AG09309 (cell line): ENCODE data around the gene MKNK2.
"Not testable (repeated sequence)": the region's sequence is repeated elsewhere in the genome, so short reads cannot be mapped to it uniquely, and the experiment has no call there.

Experiments used
- DNase-seq: peaks from one replicate; pipeline ENCODE4 v3.0.0-alpha.2; 2010; ENCODE audit warnings: low read depth
- H3K4me3 ChIP-seq: 2 replicates; pipeline ENCODE4 v1.5.1; 2011; ENCODE audit warnings: mild to moderate bottlenecking, low read depth, low read length, moderate library complexity; ENCODE audit not compliant: control insufficient read depth
- TF ChIP-seq, protein P1 (sequence below): IDR thresholded peaks from 2 replicates; pipeline ENCODE4 v1.5.1; 2011; ENCODE audit warnings: mild to moderate bottlenecking, low read depth, low read length, inconsistent platforms; ENCODE audit not compliant: insufficient read depth, control insufficient read depth; ENCODE audit errors: missing control alignments

Gene MKNK2

DNA sequence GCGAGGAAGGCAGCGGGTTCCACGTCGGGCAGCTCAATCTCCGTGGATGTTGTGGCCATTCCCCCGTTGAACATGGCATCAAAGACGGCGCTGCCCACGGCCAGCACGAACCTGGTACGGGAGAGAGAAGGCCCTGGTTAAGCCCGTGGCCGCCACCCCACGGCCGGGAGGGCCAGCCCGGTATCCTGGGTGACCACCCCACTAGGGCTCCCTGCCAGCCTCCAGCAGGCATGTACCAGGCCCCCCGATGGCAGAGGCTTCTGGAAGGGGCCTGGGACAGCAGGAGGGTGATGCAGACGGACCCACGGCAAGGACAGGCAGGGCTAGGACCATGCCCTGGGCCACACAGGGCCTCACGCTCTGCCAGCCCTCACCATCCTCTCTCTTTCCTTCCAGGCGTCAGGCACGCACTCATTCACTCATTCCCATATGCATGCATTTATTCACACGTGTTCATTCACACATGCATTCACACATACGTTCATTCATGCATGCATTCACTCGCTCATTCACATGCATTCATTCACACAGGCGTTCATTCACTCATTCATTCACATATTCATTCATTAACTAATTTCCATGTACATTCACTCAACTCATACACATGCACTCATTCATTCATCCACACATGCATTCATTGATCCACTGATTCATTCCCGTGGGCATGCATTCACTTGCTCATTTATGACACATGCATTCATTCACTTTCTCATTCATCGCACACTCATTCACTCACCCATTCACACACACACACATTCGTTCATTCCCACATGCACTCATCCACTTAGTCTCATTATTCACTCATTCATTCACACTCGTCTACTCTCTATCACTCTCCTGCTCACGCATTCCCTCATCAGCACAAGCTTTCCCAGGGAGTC is 53.5 kb downstream of the MKNK2 start:
- TF ChIP-seq, protein P1, sequence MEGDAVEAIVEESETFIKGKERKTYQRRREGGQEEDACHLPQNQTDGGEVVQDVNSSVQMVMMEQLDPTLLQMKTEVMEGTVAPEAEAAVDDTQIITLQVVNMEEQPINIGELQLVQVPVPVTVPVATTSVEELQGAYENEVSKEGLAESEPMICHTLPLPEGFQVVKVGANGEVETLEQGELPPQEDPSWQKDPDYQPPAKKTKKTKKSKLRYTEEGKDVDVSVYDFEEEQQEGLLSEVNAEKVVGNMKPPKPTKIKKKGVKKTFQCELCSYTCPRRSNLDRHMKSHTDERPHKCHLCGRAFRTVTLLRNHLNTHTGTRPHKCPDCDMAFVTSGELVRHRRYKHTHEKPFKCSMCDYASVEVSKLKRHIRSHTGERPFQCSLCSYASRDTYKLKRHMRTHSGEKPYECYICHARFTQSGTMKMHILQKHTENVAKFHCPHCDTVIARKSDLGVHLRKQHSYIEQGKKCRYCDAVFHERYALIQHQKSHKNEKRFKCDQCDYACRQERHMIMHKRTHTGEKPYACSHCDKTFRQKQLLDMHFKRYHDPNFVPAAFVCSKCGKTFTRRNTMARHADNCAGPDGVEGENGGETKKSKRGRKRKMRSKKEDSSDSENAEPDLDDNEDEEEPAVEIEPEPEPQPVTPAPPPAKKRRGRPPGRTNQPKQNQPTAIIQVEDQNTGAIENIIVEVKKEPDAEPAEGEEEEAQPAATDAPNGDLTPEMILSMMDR: no peak
- no peak for DNase-seq
- no peak overlapping the region for H3K4me3 ChIP-seq

DNA sequence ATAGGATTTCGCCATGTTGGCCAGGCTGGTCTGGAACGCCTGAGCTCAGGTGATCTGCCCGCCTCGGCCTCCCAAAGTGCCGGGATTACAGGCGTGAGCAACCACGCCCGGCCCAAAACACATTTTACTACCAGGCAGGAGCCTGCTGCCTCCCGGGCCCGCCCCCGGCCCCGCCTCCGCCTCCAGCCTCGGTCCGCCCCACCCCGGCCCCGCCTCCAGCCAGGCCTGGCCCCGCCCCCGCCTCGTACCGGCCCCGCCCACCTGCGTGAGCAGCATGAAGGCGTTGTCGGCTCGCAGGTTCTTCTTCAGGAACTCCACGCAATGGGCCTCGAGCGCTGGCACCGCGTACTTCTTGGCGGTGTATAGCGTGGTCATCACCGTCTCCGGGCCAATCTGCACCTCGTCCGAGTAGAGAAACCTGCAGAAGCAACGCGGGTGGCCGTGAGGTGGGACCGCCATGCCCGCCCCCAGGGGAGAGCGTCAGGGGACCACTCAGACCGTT is 58.2 kb downstream of the MKNK2 start:
- TF ChIP-seq, protein P1: no peak
- no peak overlapping the region for H3K4me3 ChIP-seq
- DNase-seq: no peak

DNA sequence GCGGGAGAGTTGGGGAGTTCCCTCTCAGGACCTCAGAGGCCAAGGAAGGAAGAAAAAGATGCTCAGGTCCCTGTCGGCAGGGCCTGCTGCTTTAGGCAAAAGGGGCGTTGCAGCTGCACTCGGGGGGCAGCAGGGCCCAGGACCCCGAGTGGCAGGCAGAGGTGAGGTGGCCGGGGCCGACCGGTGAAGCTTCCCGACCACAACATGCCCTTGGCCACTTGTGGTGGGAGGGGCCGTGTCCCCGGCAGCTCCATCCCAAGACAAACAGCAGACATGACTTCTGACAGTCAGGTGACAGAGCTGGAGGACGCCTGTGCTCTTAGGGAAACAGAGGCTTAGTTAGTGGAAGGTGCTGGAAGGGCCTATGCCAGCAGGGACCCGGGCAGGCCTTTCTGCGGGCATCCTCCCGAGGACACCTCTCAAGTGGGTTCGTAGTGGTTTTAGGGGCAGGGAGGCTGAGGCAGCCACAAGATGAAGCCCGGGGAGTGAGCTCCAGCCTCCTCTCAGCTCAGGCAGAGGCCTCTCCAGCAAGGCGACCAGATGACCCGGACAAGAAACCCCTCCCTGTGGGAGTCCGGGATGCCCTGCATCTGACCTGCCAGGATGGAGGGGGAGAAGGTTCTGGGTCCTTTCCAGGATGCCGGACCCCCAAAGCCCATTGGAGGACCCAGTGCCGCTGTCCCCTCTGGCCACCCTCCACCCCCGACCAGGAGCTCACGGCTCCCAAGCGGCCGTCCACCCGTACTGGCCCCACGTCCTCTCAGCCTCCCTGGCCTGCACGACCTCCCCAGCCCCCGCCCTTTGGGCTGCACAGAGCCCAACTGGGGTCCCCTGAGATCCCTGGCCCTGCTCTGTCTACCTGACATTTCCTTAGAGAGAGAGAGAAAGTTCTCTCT is 59.8 kb downstream of the MKNK2 start:
- TF ChIP-seq, protein P1: no peak
- H3K4me3 ChIP-seq: no peak overlapping the region

DNA sequence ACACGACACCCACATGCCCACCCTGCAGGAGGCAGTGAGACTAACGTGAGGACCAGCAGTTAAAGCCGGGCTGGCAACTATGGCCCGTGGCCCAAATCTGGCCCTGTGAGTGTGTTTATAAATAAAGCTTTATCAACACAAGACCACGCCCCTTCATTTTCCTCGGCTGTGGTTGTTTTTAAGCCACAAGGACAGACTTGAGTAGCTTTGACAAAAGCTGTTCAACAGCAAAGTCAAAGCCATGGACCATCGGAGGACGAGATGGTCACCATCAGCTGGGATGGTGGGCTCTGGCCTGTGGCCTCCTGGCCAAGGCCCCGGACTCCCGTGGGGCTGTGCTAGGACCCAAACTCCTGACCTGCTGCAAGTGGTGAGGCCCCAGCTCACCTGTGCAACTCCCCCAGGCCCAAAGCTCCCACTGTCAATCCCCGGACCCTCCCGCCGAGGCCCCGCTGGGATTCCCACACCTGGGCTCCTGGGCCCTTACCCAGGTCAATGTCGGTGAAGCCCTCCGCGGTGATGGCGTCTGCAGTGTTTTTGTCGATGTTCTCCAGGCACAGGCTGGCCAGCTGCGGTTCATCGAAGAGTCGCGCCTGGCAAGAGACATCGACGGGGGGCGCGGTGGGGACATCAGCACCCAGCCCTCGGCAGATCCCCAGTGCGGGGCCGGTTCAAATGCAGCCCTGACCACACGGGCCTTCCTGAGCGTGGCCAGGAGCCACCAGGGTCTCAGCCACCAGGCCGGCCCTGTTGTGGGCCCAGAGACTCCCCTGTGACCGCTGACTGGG is 60.6 kb downstream of the MKNK2 start:
- no peak for DNase-seq
- no peak overlapping the region for H3K4me3 ChIP-seq
- TF ChIP-seq, protein P1: no peak

More for the DNA sequence above, 59.8 kb downstream of the MKNK2 start:
- DNase-seq: no peak

DNA sequence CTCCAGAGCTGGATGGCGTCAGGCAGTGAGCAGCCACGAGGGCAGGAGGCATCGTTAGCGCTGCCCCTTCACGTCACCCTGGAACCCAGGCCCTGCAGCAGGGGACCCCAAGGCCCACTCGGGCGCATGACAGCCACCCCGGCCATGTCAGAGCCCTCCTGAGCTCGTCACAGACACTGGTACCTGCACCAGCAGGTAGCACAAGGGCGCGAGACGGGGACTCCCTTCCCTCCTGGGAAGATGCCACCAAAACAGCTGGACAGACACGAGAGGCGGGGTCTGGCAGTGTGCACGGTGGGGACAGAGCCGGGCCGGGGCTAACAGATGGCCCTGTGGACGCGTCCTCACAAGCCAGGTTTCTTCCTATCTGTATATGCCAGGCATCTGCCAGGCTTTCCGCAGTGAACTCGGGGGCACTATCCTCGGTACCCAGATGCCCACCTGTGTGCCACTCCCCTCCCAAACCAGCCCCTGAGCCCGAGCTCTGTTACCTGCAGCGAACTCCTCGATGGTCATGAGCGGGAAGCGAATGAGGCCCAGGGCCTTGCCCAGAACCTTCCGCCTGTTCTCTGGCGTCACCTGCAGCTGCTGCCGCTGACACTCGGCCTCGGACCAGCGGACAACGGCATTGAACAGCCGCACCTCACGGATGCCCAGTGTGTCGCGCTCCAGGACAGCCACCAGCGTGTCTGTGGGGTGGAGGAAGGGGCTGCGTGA is 61.4 kb downstream of the MKNK2 start:
- DNase-seq: no peak
- no peak overlapping the region for H3K4me3 ChIP-seq
- TF ChIP-seq, protein P1: no peak

DNA sequence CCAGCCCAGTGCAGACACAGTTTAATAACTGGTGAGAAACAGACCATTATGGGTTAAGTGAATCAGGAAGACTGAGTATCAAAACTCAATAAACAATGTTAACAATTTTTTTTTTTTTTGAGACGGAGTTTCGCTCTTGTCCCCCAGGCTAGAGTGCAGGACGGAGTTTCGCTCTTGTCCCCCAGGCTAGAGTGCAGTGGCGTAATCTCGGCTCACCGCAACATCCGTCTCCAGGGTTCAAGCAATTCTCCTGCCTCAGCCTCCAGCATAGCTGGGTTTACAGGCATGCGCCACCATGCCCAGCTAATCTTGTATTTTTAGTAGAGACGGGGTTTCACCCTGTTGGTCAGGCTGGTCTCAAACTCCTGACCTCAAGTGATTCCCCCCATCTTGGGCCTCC is 62.6 kb downstream of the MKNK2 start:
- H3K4me3 ChIP-seq: not testable (repeated sequence)

More for the DNA sequence above, 62.6 kb downstream of the MKNK2 start:
- not testable (repeated sequence) for DNase-seq
